B cell (primary cell): ENCODE data around the gene ZNF420. TPM values are rescaled to one million over a fixed set of nuclear protein-coding genes. Genes with fewer than 3 reads are reported as not detected.
"Not testable (repeated sequence)": the region's sequence is repeated elsewhere in the genome, so short reads cannot be mapped to it uniquely, and the experiment has no call there.

ENCODE experiments used
- ATAC-seq: fragments of 200-7000 bp; cut with Tn5 transposase; one replicate; pipeline ENCODE4 v1.10.0; 2021; ENCODE audit warnings: low read depth, mild to moderate bottlenecking, moderate number of reproducible peaks, moderate library complexity
- CTCF ChIA-PET: fragments of 350-600 bp; sonication (Branson Sonifier 250); formaldehyde crosslinking; loops from one replicate; lab custom pipeline; 2021; ENCODE audit warnings: antibody characterized with exemption, inconsistent platforms; lab: Charles Lee
- POLR2A ChIA-PET: fragments of 350-600 bp; sonication (Branson Sonifier 250); formaldehyde crosslinking; loops from one replicate; lab custom pipeline; 2021; ENCODE audit warnings: antibody characterized with exemption; lab: Charles Lee
- DNase-seq: peaks from one replicate; pipeline ENCODE4 v3.0.0; 2013
- H2AFZ ChIP-seq: 2 replicates; pipeline ENCODE4 v1.6.1; 2012; ENCODE audit warnings: mild to moderate bottlenecking, low read depth, low read length; ENCODE audit not compliant: insufficient read depth, poor library complexity, severe bottlenecking
- H3K27ac ChIP-seq, 2 donors: 1 replicate in 1 of 2; 2 replicates in 1 of 2; pipeline ENCODE4 v1.5.1; 2012 to 2013; ENCODE audit warnings: low read length in 2 of 2, mild to moderate bottlenecking in 2 of 2, moderate library complexity in 1 of 2
- H3K27me3 ChIP-seq, 4 experiments: fragments of 200-600 bp in 1 of 4; sonication (generic) in 1 of 4; replicated peaks in 1 of 4; 1 replicate in 2 of 4; 2 replicates in 2 of 4; pipeline versions ENCODE4 v1.6.1 to v1.7.0; 2013 to 2016; ENCODE audit warnings: low read length in 3 of 4, mild to moderate bottlenecking in 2 of 4, mixed read lengths in 1 of 4, moderate library complexity in 1 of 4; ENCODE audit not compliant: insufficient read depth in 4 of 4, control insufficient read depth in 3 of 4; ENCODE audit errors: control extremely low read depth in 1 of 4
- H3K36me3 ChIP-seq, 2 experiments: replicated peaks in 1 of 2; 1 replicate in 1 of 2; 2 replicates in 1 of 2; pipeline versions ENCODE4 v1.6.1 to v1.7.1; 2013; ENCODE audit warnings: low read length in 1 of 2; ENCODE audit not compliant: insufficient read depth in 2 of 2, control insufficient read depth in 1 of 2; ENCODE audit errors: control extremely low read depth in 1 of 2, extremely low read depth in 1 of 2
- H3K4me1 ChIP-seq, 2 donors: fragments of 200-600 bp in 1 of 2; sonication (generic) in 1 of 2; 1 replicate in 1 of 2; 2 replicates in 1 of 2; pipeline versions ENCODE4 v1.5.1 to v1.6.1; 2013 to 2017; ENCODE audit warnings: low read length in 2 of 2; ENCODE audit not compliant: control insufficient read depth in 2 of 2, insufficient read depth in 2 of 2
- H3K4me2 ChIP-seq: replicated peaks from 2 replicates; pipeline ENCODE3; 2012; ENCODE audit warnings: mild to moderate bottlenecking, low read depth, low read length; ENCODE audit not compliant: poor library complexity, severe bottlenecking
- H3K4me3 ChIP-seq, 5 experiments: fragments of 200-600 bp in 1 of 5; sonication (generic) in 1 of 5; 1 replicate in 3 of 5; 2 replicates in 2 of 5; pipeline versions ENCODE4 v1.5.1 to v1.7.0; 2011 to 2016; ENCODE audit warnings: low read length in 4 of 5, mild to moderate bottlenecking in 4 of 5, low read depth in 2 of 5, control low read depth in 1 of 5, moderate library complexity in 1 of 5; ENCODE audit not compliant: insufficient read depth in 1 of 5; ENCODE audit errors: control extremely low read depth in 1 of 5, extremely low read depth in 1 of 5
- H3K79me2 ChIP-seq: fragments of 200-600 bp; sonication (generic); one replicate; pipeline ENCODE4 v1.6.0; 2016; ENCODE audit warnings: low read length; ENCODE audit not compliant: control insufficient read depth, insufficient read depth
- H3K9ac ChIP-seq: fragments of 200-600 bp; sonication (generic); 2 replicates; pipeline ENCODE4 v1.6.1; 2017; ENCODE audit warnings: mild to moderate bottlenecking, low read length, moderate library complexity
- H3K9me3 ChIP-seq, 3 donors: one replicate each; pipeline versions ENCODE4 v1.6.1 to v1.7.1; 2013; ENCODE audit warnings: low read length in 2 of 3; ENCODE audit not compliant: control insufficient read depth in 2 of 3, insufficient read depth in 1 of 3; ENCODE audit errors: control extremely low read depth in 1 of 3
- H4K20me1 ChIP-seq: 2 replicates; pipeline ENCODE4 v1.6.0; 2012; ENCODE audit warnings: mild to moderate bottlenecking, low read length; ENCODE audit not compliant: insufficient read depth, control insufficient read depth, poor library complexity, severe bottlenecking
- H3K27ac Mint-ChIP-seq: one replicate; pipeline ENCODE4 v1.8.0; 2021; ENCODE audit warnings: mixed read lengths
- H3K27me3 Mint-ChIP-seq: one replicate; pipeline ENCODE4 v1.8.0; 2021; ENCODE audit warnings: mixed read lengths
- H3K4me1 Mint-ChIP-seq: one replicate; pipeline ENCODE4 v1.8.0; 2021; ENCODE audit warnings: mixed read lengths
- H3K4me3 Mint-ChIP-seq: one replicate; pipeline ENCODE4 v1.8.0; 2021; ENCODE audit warnings: mixed read lengths
- H3K9me3 Mint-ChIP-seq: one replicate; pipeline ENCODE4 v1.8.0; 2022; ENCODE audit warnings: mixed read lengths; ENCODE audit not compliant: insufficient read depth
- CTCF ChIP-seq: fragments of 200-600 bp; IDR thresholded peaks from one replicate; pipeline ENCODE4 v1.8.0; 2022; ENCODE audit warnings: antibody characterized with exemption, mild to moderate bottlenecking
- EZH2 ChIP-seq: IDR thresholded peaks from 2 replicates; pipeline ENCODE4 v1.6.1; 2012; ENCODE audit warnings: borderline replicate concordance, low read depth, mild to moderate bottlenecking, moderate library complexity, low read length; ENCODE audit not compliant: insufficient read depth, poor library complexity, severe bottlenecking
- WGBS: methylation state at CpG from one replicate; pipeline ENCODE4 v1.1.5; 2013; ENCODE audit warnings: missing lambda C conversion rate; ENCODE audit not compliant: insufficient coverage; 5-methylcytosine and 5-hydroxymethylcytosine counted together
- intact Hi-C: fragments of 100-400 bp; cut with micrococcal nuclease; formaldehyde crosslinking; loops from one replicate; pipeline ENCODE4 v1.10.0; 2022
- polyA plus RNA-seq: library from polyadenylated mRNA; depleted of rRNA; stranded (reverse); fragments of >200 nt; gene quantifications from 2 replicates; pipeline ENCODE4 v1.2.3, GENCODE V29; 2012
- total RNA-seq, 2 donors: library from RNA; stranded (reverse); fragments of 120-200 nt in 1 of 2; gene quantifications; 1 replicate in 1 of 2; 2 replicates in 1 of 2; pipeline versions ENCODE4 v1.2.3 to v1.2.4, GENCODE V29; 2013 to 2022

ZNF420 gene
- total and polyA plus RNA-seq, 2 donors (not counting 1 experiment from before 2014, with no cell fraction given): 10.4 to 17.4 TPM

- Histone ChIP-seq H3K27ac (no peak overlapping the region), H3K4me3 (no peak overlapping the region), H2AFZ (no peak overlapping the region), H4K20me1 (no peaks in the 10 kb centered on the region), H3K36me3 (no peaks in the 10 kb centered on the region), H3K9me3 (peaks cover 0 to 10% (median 0%) of the 10 kb centered on the region in 3 donors), H3K4me1 (peaks cover 9 to 10% of the 10 kb centered on the region in 2 donors), H3K9ac (no peak overlapping the region), H3K4me2 (no peak overlapping the region), H3K79me2 (peaks cover 6% of the 10 kb centered on the region), H3K27me3 (no peaks in the 10 kb centered on the region)
- DNase-seq (no peak), ATAC-seq (no peak)
- Mint-ChIP-seq H3K4me3 (no peak overlapping the region), H3K27me3 (no peaks in the 10 kb centered on the region), H3K27ac (no peak overlapping the region), H3K4me1 (peaks cover 15% of the 10 kb centered on the region), H3K9me3 (peaks cover 4% of the 10 kb centered on the region)
- ChIA-PET POLR2A (no interaction called here), CTCF (no interaction called here)
- TF ChIP-seq CTCF (no peak), EZH2 (no peak)
- intact Hi-C loops: no loop called here
Observed at GRCh38 chr19:37074111-37074510, 4.1 kb upstream of the ZNF420 start.

- TF ChIP-seq CTCF (no peak), EZH2 (no peak)
- Mint-ChIP-seq H3K27me3 (no peaks in the 10 kb centered on the region), H3K4me1 (peaks cover 22% of the 10 kb centered on the region), H3K4me3 (no peak overlapping the region), H3K27ac (no peak overlapping the region), H3K9me3 (peaks cover 4% of the 10 kb centered on the region)
- ChIA-PET POLR2A (interaction anchor here (0.7 kb wide), 1 partner anchor 296 kb away, joined by 4 read pairs; the partner anchor contains the start of gene ZNF527), CTCF (no interaction called here)
- H3K9ac ChIP-seq: no peak overlapping the region
- no peak overlapping the region for H3K4me2 ChIP-seq
- H4K20me1 ChIP-seq: no peaks in the 10 kb centered on the region
- no peak overlapping the region for H3K4me3 ChIP-seq
- H3K9me3 ChIP-seq: peaks cover 0 to 4% (median 0%) of the 10 kb centered on the region in 3 donors
- no peaks in the 10 kb centered on the region for H3K27me3 ChIP-seq
- H3K4me1 ChIP-seq: peaks cover 14 to 17% of the 10 kb centered on the region in 2 donors
- peaks cover 13% of the 10 kb centered on the region for H3K79me2 ChIP-seq
- no peak overlapping the region for H3K27ac ChIP-seq
- no peak for DNase-seq
- no peak for ATAC-seq
- no CpG with 5 or more reads among the region's 2 CpGs for WGBS
- H3K36me3 ChIP-seq: no peaks in the 10 kb centered on the region
- intact Hi-C loops: loop anchor here (5.0 kb wide), 4 partner anchors 238 to 1262 kb away; partner anchors contain the start of genes CATSPERG, ZNF569, ZNF570 and ZNF607
- H2AFZ ChIP-seq: no peak overlapping the region
Observed at GRCh38 chr19:37074819-37075362, 3.3 kb upstream of the ZNF420 start.

- not testable (repeated sequence) for DNase-seq, ATAC-seq
- WGBS: no CpG with 5 or more reads among the region's 4 CpGs
Observed at GRCh38 chr19:37076524-37076923, 1.7 kb upstream of the ZNF420 start.

More at GRCh38 chr19:37076524-37076923, 1.7 kb upstream of the ZNF420 start:
- H3K36me3 ChIP-seq, H2AFZ ChIP-seq, H3K4me3 ChIP-seq, H3K9me3 Mint-ChIP-seq, H4K20me1 ChIP-seq, H3K9me3 ChIP-seq, H3K27me3 ChIP-seq, H3K27me3 Mint-ChIP-seq, POLR2A ChIA-PET, CTCF ChIA-PET, H3K27ac ChIP-seq, H3K4me2 ChIP-seq, H3K27ac Mint-ChIP-seq, H3K9ac ChIP-seq: not testable (repeated sequence)
- H3K4me1 ChIP-seq: peaks cover 14 to 20% of the 10 kb centered on the region in 2 donors
- H3K79me2 ChIP-seq: peaks cover 28% of the 10 kb centered on the region
- Mint-ChIP-seq H3K4me1 (peaks cover 29% of the 10 kb centered on the region), H3K4me3 (peak overlapping the region; percentile 57)
- intact Hi-C loops: loop anchor here (5.0 kb wide), 4 partner anchors 239 to 1261 kb away; partner anchors contain the start of genes CATSPERG, ZNF569, ZNF570 and ZNF607
